HL-60/S4 (cell line): ENCODE data around the gene MAGI2.

Source experiments
- in situ Hi-C: fragments of 300-500 bp; cut with MboI; formaldehyde crosslinking; loops from 2 replicates; pipeline ENCODE4 v1.14.3; 2022; ENCODE audit warnings: low sequenced_read_pairs

Gene MAGI2

GRCh38 chr7:78218876-78219275 lies 1234.6 kb downstream of the MAGI2 start:
- in situ Hi-C loops = no loop called here

GRCh38 chr7:78218051-78218450 lies 1235.4 kb downstream of the MAGI2 start:
- in situ Hi-C loops = no loop called here

GRCh38 chr7:78215199-78215598 lies 1238.3 kb downstream of the MAGI2 start:
- in situ Hi-C loops = no loop called here

- in situ Hi-C loops = no loop called here
These were observed 1240.1 kb downstream of the MAGI2 start for GRCh38 chr7:78213402-78213801.

- in situ Hi-C loops = no loop called here
These were observed 1240.9 kb downstream of the MAGI2 start for GRCh38 chr7:78212476-78213060.

- in situ Hi-C loops = no loop called here
These were observed 1246.2 kb downstream of the MAGI2 start for GRCh38 chr7:78207269-78207668.

GRCh38 chr7:78206769-78207168 lies 1246.7 kb downstream of the MAGI2 start:
- in situ Hi-C loops = no loop called here

- in situ Hi-C loops = no loop called here
These were observed 1250.3 kb downstream of the MAGI2 start for GRCh38 chr7:78203042-78203720.

GRCh38 chr7:78198756-78199155 lies 1254.7 kb downstream of the MAGI2 start:
- in situ Hi-C loops = no loop called here

GRCh38 chr7:78197447-78197846 lies 1256.0 kb downstream of the MAGI2 start:
- in situ Hi-C loops = no loop called here

- in situ Hi-C loops = no loop called here
These were observed 1258.2 kb downstream of the MAGI2 start for GRCh38 chr7:78195281-78195680.

GRCh38 chr7:78194611-78195010 lies 1258.9 kb downstream of the MAGI2 start:
- in situ Hi-C loops = no loop called here

- in situ Hi-C loops = no loop called here
These were observed 1261.9 kb downstream of the MAGI2 start for GRCh38 chr7:78191475-78192079.

GRCh38 chr7:78189762-78190161 lies 1263.7 kb downstream of the MAGI2 start:
- in situ Hi-C loops = no loop called here

GRCh38 chr7:78185149-78185745 lies 1268.2 kb downstream of the MAGI2 start:
- in situ Hi-C loops = no loop called here

GRCh38 chr7:78184299-78184698 lies 1269.2 kb downstream of the MAGI2 start:
- in situ Hi-C loops = no loop called here

GRCh38 chr7:78179827-78180477 lies 1273.5 kb downstream of the MAGI2 start:
- in situ Hi-C loops = no loop called here

- in situ Hi-C loops = no loop called here
These were observed 1274.3 kb downstream of the MAGI2 start for GRCh38 chr7:78179211-78179610.

GRCh38 chr7:78178319-78178718 lies 1275.1 kb downstream of the MAGI2 start:
- in situ Hi-C loops = no loop called here

GRCh38 chr7:78176171-78176570 lies 1277.3 kb downstream of the MAGI2 start:
- in situ Hi-C loops = no loop called here

GRCh38 chr7:78175330-78176100 lies 1278.0 kb downstream of the MAGI2 start:
- in situ Hi-C loops = no loop called here
